GM21423 (cell line): ENCODE measurements around the gene PPP2R2B.
"Not testable (repeated sequence)": the region's sequence is repeated elsewhere in the genome, so short reads cannot be mapped to it uniquely, and the experiment has no call there.

Experiments used
- ATAC-seq: cut with Tn5 transposase; IDR thresholded peaks from one replicate; pipeline ENCODE4 v1.9.1; 2021; ENCODE audit warnings: mild to moderate bottlenecking, moderate library complexity; ENCODE audit not compliant: unreplicated experiment

Gene PPP2R2B

GRCh38 chr5:146751781-146752401, 126.7 kb downstream of the PPP2R2B start:
- peak; percentile 100 for ATAC-seq

- no peak for ATAC-seq
Measured at GRCh38 chr5:146751054-146751453, 127.5 kb downstream of the PPP2R2B start.

- no peak for ATAC-seq
Measured at GRCh38 chr5:146748533-146748932, 130.0 kb downstream of the PPP2R2B start.

GRCh38 chr5:146745931-146746577, 132.5 kb downstream of the PPP2R2B start:
- ATAC-seq: no peak

- ATAC-seq: no peak
Measured at GRCh38 chr5:146744068-146744745, 134.3 kb downstream of the PPP2R2B start.

- ATAC-seq: no peak
Measured at GRCh38 chr5:146734936-146735577, 143.5 kb downstream of the PPP2R2B start.

GRCh38 chr5:146732962-146733361, 145.6 kb downstream of the PPP2R2B start:
- no peak for ATAC-seq

- ATAC-seq: no peak
Measured at GRCh38 chr5:146731909-146732659, 146.5 kb downstream of the PPP2R2B start.

- not testable (repeated sequence) for ATAC-seq
Measured at GRCh38 chr5:146728746-146729145, 149.8 kb downstream of the PPP2R2B start.

- no peak for ATAC-seq
Measured at GRCh38 chr5:146726891-146727290, 151.7 kb downstream of the PPP2R2B start.

- no peak for ATAC-seq
Measured at GRCh38 chr5:146726020-146726419, 152.5 kb downstream of the PPP2R2B start.

- no peak for ATAC-seq
Measured at GRCh38 chr5:146725025-146725424, 153.5 kb downstream of the PPP2R2B start.

GRCh38 chr5:146722361-146722779, 156.2 kb downstream of the PPP2R2B start:
- ATAC-seq: no peak

- no peak for ATAC-seq
Measured at GRCh38 chr5:146721073-146721815, 157.3 kb downstream of the PPP2R2B start.

GRCh38 chr5:146720107-146720506, 158.4 kb downstream of the PPP2R2B start:
- ATAC-seq: no peak

- ATAC-seq: no peak
Measured at GRCh38 chr5:146719179-146719578, 159.4 kb downstream of the PPP2R2B start.

GRCh38 chr5:146718609-146719008, 159.9 kb downstream of the PPP2R2B start:
- no peak for ATAC-seq

GRCh38 chr5:146717951-146718350, 160.6 kb downstream of the PPP2R2B start:
- ATAC-seq: no peak

- ATAC-seq: no peak
Measured at GRCh38 chr5:146716636-146717035, 161.9 kb downstream of the PPP2R2B start.

GRCh38 chr5:146710348-146710747, 168.2 kb downstream of the PPP2R2B start:
- ATAC-seq: no peak
